ENCODE data around the gene HSD17B10.

- TF ChIP-seq CTCF (IDR thresholded peaks at IDR 0.05; ENCODE audit: insufficient read depth, low read length) (no peak), POLR2AphosphoS5 (IDR thresholded peaks at IDR 0.05; ENCODE audit: low read depth) (no peak)
Measured at GRCh38 chrX:53403535-53403934, 30.6 kb downstream of the HSD17B10 start.

Measured in HL-60 (cell line).